Measurements from ENCODE around the gene SNX1. TPM values are rescaled to one million over a fixed set of nuclear protein-coding genes. Genes with fewer than 3 reads are reported as not detected.

Gene SNX1
- total and polyA plus RNA-seq, 2 of the 13 experiments (the other 11 are each of a cell fraction or from before 2014, with no cell fraction given), result 29.3 to 60.1 TPM

- peak; percentile 99 for TF ChIP-seq AGO2 (optimal IDR thresholded peaks at IDR 0.05; ENCODE audit: low read depth, low read length)
- no peak for TF ChIP-seq ZSCAN9 (CRISPR knock-in tag; IDR thresholded peaks at IDR 0.05; ENCODE audit: borderline replicate concordance)
- peak; percentile 11; the same call in 1 of the 2 replicates for TF ChIP-seq ZNF205 (CRISPR knock-in tag; IDR thresholded peaks at IDR 0.05)
- TF ChIP-seq ZNF160 (CRISPR knock-in tag; IDR thresholded peaks at IDR 0.05), result 0 out of 2 replicates have a peak, but pooled peaks have one; percentile 8
- peak; percentile 98 for TF ChIP-seq KDM2A (CRISPR knock-in tag; IDR thresholded peaks at IDR 0.05; ENCODE audit: borderline replicate concordance, low read depth)
- peak; percentile 62 for TF ChIP-seq SP4 (CRISPR knock-in tag; IDR thresholded peaks at IDR 0.05)
- TF ChIP-seq REPIN1 (CRISPR knock-in tag; IDR thresholded peaks at IDR 0.05; ENCODE audit: borderline replicate concordance, low read depth), result peak; percentile 61; the same call in 1 of the 2 replicates
- TF ChIP-seq ZNF841 (CRISPR knock-in tag; IDR thresholded peaks at IDR 0.05; ENCODE audit: borderline replicate concordance), result no peak
- TF ChIP-seq KMT2B (CRISPR knock-in tag; IDR thresholded peaks at IDR 0.05), result peak; percentile 48; the same call in 1 of the 2 replicates
- TF ChIP-seq ESRRA (CRISPR knock-in tag; IDR thresholded peaks at IDR 0.05; ENCODE audit: low read depth), result no peak
- peak; percentile 60; the same call in 1 of the 2 replicates for TF ChIP-seq IRF2 (CRISPR knock-in tag; IDR thresholded peaks at IDR 0.05)
- peak; percentile 78 for TF ChIP-seq RBM39 (IDR thresholded peaks at IDR 0.05; ENCODE audit: low read depth, low read length, poor library complexity, severe bottlenecking)
- peak; percentile 41 for TF ChIP-seq PATZ1 (CRISPR knock-in tag; IDR thresholded peaks at IDR 0.05)
- TF ChIP-seq MXD1 (CRISPR knock-in tag; IDR thresholded peaks at IDR 0.05), result 0 out of 2 replicates have a peak, but pooled peaks have one; percentile 35
- no peak for TF ChIP-seq ZNF737 (CRISPR knock-in tag; IDR thresholded peaks at IDR 0.05; ENCODE audit: borderline replicate concordance)
- 0 out of 2 replicates have a peak, but pooled peaks have one; percentile 27 for TF ChIP-seq ZNF552 (CRISPR knock-in tag; IDR thresholded peaks at IDR 0.05; ENCODE audit: borderline replicate concordance)
- TF ChIP-seq CSRNP1 (CRISPR knock-in tag; IDR thresholded peaks at IDR 0.05), result 0 out of 2 replicates have a peak, but pooled peaks have one; percentile 27
- TF ChIP-seq POGZ (CRISPR knock-in tag; IDR thresholded peaks at IDR 0.05), result peak; percentile 23; the same call in 1 of the 2 replicates
- TF ChIP-seq NONO (IDR thresholded peaks at IDR 0.05), result no peak
- peak; percentile 61; the same call in 1 of the 2 replicates for TF ChIP-seq NONO (CRISPR knock-in tag; conservative IDR thresholded peaks at IDR 0.05)
- peak; percentile 91 for TF ChIP-seq XRCC5 (optimal IDR thresholded peaks at IDR 0.05; ENCODE audit: low read length)
- TF ChIP-seq ZGPAT (CRISPR knock-in tag; IDR thresholded peaks at IDR 0.05), result peak; percentile 59; the same call in 1 of the 2 replicates
- peak; percentile 74; the same call in 1 of the 2 replicates for TF ChIP-seq ZNF121 (CRISPR knock-in tag; IDR thresholded peaks at IDR 0.05)
- TF ChIP-seq DMAP1 (CRISPR knock-in tag; IDR thresholded peaks at IDR 0.05), result 0 out of 2 replicates have a peak, but pooled peaks have one; percentile 6
These were observed 57.9 kb downstream of the SNX1 start (continued) for GRCh38 chr15:64153480-64154367.

Measured in HepG2 (cell line).